Measurements from ENCODE around the gene TPH1. TPM values are rescaled to one million over a fixed set of nuclear protein-coding genes. Genes with fewer than 3 reads are reported as not detected.

Gene TPH1
- total and polyA plus RNA-seq, 9 of the 15 experiments (the other 6 are each of a cell fraction or from before 2014, with no cell fraction given) = 0.04 to 0.29 (median 0.17) TPM

DNA sequence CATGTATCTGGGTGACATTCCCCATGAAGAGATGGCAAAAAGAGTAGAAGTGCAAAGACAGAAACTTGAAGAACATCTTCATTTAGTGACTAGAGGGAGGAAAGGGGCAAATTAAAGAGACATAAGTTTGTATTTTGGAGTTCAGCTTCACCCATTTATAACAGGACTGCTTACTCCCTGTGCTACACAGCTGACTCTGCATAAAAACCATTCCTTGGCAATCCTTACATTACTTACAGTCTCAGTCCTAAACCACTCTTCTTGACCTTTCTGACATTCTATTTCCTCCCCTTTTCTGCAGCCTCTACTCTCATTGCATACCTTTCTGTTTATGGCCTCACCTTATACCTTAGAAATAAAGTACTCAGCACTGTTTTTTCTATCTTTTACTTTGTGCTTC lies 26.4 kb downstream of the TPH1 start:
- DNase-seq (ENCODE audit: extremely low read depth in 1 of 4, low spot score in 3 of 4) (no peak), ATAC-seq (no peak), FAIRE-seq (no peak)
- POLR2A ChIA-PET = no interaction called here
- H3K4me2 ChIP-seq (ENCODE audit: insufficient read depth, low read length) = no peak overlapping the region
- no peaks in the 10 kb centered on the region for H3K79me2 ChIP-seq (ENCODE audit: control insufficient read depth, insufficient read depth, low read length)
- H3K27me3 ChIP-seq (ENCODE audit: control insufficient read depth in 2 of 2, insufficient read depth in 2 of 2, low read length in 2 of 2) = peaks cover 0 to 2% of the 10 kb centered on the region in 2 experiments; a peak in 3 of 5 replicates
- TF ChIP-seq C11orf30 (IDR thresholded peaks at IDR 0.05; ENCODE audit: low read depth) (peak; percentile 67), ZNF316 (IDR thresholded peaks at IDR 0.05) (peak; percentile 71), ZNF77 (CRISPR knock-in tag; IDR thresholded peaks at IDR 0.05) (no peak), CAMTA2 (CRISPR knock-in tag; conservative IDR thresholded peaks at IDR 0.05) (no peak), MAFF (IDR thresholded peaks at IDR 0.05; ENCODE audit: low read length) (peak; percentile 19; the same call in 1 of the 2 replicates), MAFG (tag; conservative IDR thresholded peaks at IDR 0.05) (0 out of 2 replicates have a peak, but pooled peaks have one; percentile 21)
- no peak overlapping the region for H3K27ac ChIP-seq (ENCODE audit: extremely low read depth, low read depth, low read length)
- in situ Hi-C loops (cut with MboI) (no loop called here), intact Hi-C loops (cut with micrococcal nuclease) (no loop called here)
- H3K9me1 ChIP-seq (ENCODE audit: control insufficient read depth, insufficient read depth, low read length) = no peaks in the 10 kb centered on the region
- no peak overlapping the region for H3K9ac ChIP-seq (ENCODE audit: insufficient read depth in 1 of 2, low read depth in 2 of 2, low read length in 2 of 2)
- H4K20me1 ChIP-seq (replicated peaks; ENCODE audit: control insufficient read depth, insufficient read depth, low read length) = no peaks in the 10 kb centered on the region
- H3K4me3 ChIP-seq = no peak overlapping the region
- no peak overlapping the region for H2AFZ ChIP-seq (ENCODE audit: low read depth, low read length)
- CTCF ChIA-PET (ENCODE audit: low intra/inter-chr PET ratio) = no interaction called here
- no peaks in the 10 kb centered on the region for H3K9me3 ChIP-seq (replicated peaks; ENCODE audit: control insufficient read depth, insufficient read depth, low read depth, low read length)
- H3K36me3 ChIP-seq (ENCODE audit: control insufficient read depth, insufficient read depth, low read length) = no peaks in the 10 kb centered on the region
- H3K4me1 ChIP-seq (replicated peaks in 1 of 2; ENCODE audit: control insufficient read depth in 2 of 2, insufficient read depth in 2 of 2, low read length in 2 of 2) = no peaks in the 10 kb centered on the region; a peak in 2 of 5 replicates
- no TSS peak for BruUV-seq (replicated peaks)

DNA sequence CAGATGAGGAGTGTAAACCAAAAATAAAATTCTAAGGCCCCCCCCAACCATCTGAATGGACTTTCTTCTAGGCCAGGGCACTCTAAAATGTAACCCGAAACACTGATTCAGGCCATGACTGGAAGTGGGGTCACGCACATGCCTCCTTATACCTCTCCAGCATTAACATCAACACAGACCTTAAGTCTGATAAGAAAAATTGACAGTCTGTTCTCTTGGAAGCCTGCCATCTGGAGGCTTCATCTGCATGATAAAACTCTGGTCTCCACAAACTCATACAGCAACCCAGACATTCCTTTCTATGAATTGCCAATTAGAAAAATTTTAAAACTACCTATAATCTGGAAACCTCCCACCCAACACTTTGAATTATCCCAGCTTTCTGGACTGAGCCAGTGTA lies 29.3 kb downstream of the TPH1 start:
- H3K79me2 ChIP-seq (ENCODE audit: control insufficient read depth, insufficient read depth, low read length) = peaks cover 6% of the 10 kb centered on the region; the same call in 2 of the 3 replicates
- no peak overlapping the region for H3K4me2 ChIP-seq (ENCODE audit: insufficient read depth, low read length)
- no peaks in the 10 kb centered on the region for H3K9me1 ChIP-seq (ENCODE audit: control insufficient read depth, insufficient read depth, low read length)
- WGBS (ENCODE audit: insufficient coverage, low coverage, missing lambda C conversion rate) = 0% methylated on average over 2 of the region's 2 CpGs
- no TSS peak for BruUV-seq (replicated peaks)
- ChIA-PET CTCF (ENCODE audit: low intra/inter-chr PET ratio) (no interaction called here), POLR2A (no interaction called here)
- FAIRE-seq (peak; percentile 73), ATAC-seq (no peak), DNase-seq (ENCODE audit: extremely low read depth in 1 of 4, low spot score in 3 of 4) (peak in 2 of 4 experiments; percentile 26 to 78)
- H3K9ac ChIP-seq (ENCODE audit: insufficient read depth in 1 of 2, low read depth in 2 of 2, low read length in 2 of 2) = no peak overlapping the region
- H3K36me3 ChIP-seq (ENCODE audit: control insufficient read depth, insufficient read depth, low read length) = no peaks in the 10 kb centered on the region
- H4K20me1 ChIP-seq (replicated peaks; ENCODE audit: control insufficient read depth, insufficient read depth, low read length) = no peaks in the 10 kb centered on the region
- peaks cover 0 to 7% of the 10 kb centered on the region in 2 experiments; a peak in 3 of 5 replicates for H3K27me3 ChIP-seq (ENCODE audit: control insufficient read depth in 2 of 2, insufficient read depth in 2 of 2, low read length in 2 of 2)
- H3K4me3 ChIP-seq = no peak overlapping the region
- no peak overlapping the region for H2AFZ ChIP-seq (ENCODE audit: low read depth, low read length)
- no peak overlapping the region for H3K27ac ChIP-seq (ENCODE audit: extremely low read depth, low read depth, low read length)
- intact Hi-C loops (cut with micrococcal nuclease) = no loop called here
- H3K4me1 ChIP-seq (replicated peaks in 1 of 2; ENCODE audit: control insufficient read depth in 2 of 2, insufficient read depth in 2 of 2, low read length in 2 of 2) = peaks cover 8 to 17% of the 10 kb centered on the region in 2 experiments; a peak in 4 of 5 replicates
- no peaks in the 10 kb centered on the region for H3K9me3 ChIP-seq (replicated peaks; ENCODE audit: control insufficient read depth, insufficient read depth, low read depth, low read length)
- in situ Hi-C loops (cut with MboI) = no loop called here
- peak; percentile 62 for TF ChIP-seq CBFA2T2 (conservative IDR thresholded peaks at IDR 0.05)
- TF ChIP-seq, protein P1, sequence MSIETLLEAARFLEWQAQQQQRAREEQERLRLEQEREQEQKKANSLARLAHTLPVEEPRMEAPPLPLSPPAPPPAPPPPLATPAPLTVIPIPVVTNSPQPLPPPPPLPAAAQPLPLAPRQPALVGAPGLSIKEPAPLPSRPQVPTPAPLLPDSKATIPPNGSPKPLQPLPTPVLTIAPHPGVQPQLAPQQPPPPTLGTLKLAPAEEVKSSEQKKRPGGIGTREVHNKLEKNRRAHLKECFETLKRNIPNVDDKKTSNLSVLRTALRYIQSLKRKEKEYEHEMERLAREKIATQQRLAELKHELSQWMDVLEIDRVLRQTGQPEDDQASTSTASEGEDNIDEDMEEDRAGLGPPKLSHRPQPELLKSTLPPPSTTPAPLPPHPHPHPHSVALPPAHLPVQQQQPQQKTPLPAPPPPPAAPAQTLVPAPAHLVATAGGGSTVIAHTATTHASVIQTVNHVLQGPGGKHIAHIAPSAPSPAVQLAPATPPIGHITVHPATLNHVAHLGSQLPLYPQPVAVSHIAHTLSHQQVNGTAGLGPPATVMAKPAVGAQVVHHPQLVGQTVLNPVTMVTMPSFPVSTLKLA (conservative IDR thresholded peaks at IDR 0.05) = peak; percentile 23 to 65; a peak in 2 of 4 replicates
- TF ChIP-seq BHLHE40 (IDR thresholded peaks at IDR 0.05; ENCODE audit: low read length) = peak; percentile 72
- peak; percentile 48 for TF ChIP-seq TCF3 (CRISPR knock-in tag; IDR thresholded peaks at IDR 0.05)
- TF ChIP-seq NFIC (IDR thresholded peaks at IDR 0.05) = peak; percentile 86
- TF ChIP-seq ARID1B (IDR thresholded peaks at IDR 0.05) = peak; percentile 58
- no peak for TF ChIP-seq ZNF778 (CRISPR knock-in tag; IDR thresholded peaks at IDR 0.05)
- TF ChIP-seq FOXK2 (conservative IDR thresholded peaks at IDR 0.05 in 1 of 2, IDR thresholded peaks at IDR 0.05 in 1 of 2; ENCODE audit: low read depth in 2 of 2) = 0 out of 4 replicates have a peak, but pooled peaks of 1 of the 2 experiments have one; percentile 45
- TF ChIP-seq MYC (IDR thresholded peaks at IDR 0.05; ENCODE audit: low read depth, low read length) = peak; percentile 55; the same call in 1 of the 2 replicates
- TF ChIP-seq MYC (CRISPR knock-in tag; IDR thresholded peaks at IDR 0.05; ENCODE audit: borderline replicate concordance, low read depth) = no peak
- TF ChIP-seq NCOA4 (IDR thresholded peaks at IDR 0.05; ENCODE audit: partially characterized antibody) = no peak
- TF ChIP-seq BDP1 (IDR thresholded peaks at IDR 0.05; ENCODE audit: insufficient read depth, insufficient read length) = no peak
- peak in 1 of 2 experiments; percentile 79; a peak in 2 of 4 replicates for TF ChIP-seq RCOR1 (IDR thresholded peaks at IDR 0.05; ENCODE audit: borderline replicate concordance in 1 of 2, low read depth in 2 of 2, low read length in 2 of 2)
